ENCODE measurements around the gene EIPR1.
"Not testable (repeated sequence)": the region's sequence is repeated elsewhere in the genome, so short reads cannot be mapped to it uniquely, and the experiment has no call there.

EIPR1 gene

GRCh38 chr2:3192920-3193319 lies 184.7 kb downstream of the EIPR1 start:
- DNase-seq (ENCODE audit: low spot score) = no peak

- no peak for DNase-seq (ENCODE audit: low spot score)
These were observed 185.3 kb downstream of the EIPR1 start for GRCh38 chr2:3192281-3192818.

- no peak for DNase-seq (ENCODE audit: low spot score)
These were observed 187.7 kb downstream of the EIPR1 start for GRCh38 chr2:3189961-3190360.

- DNase-seq (ENCODE audit: low spot score) = peak; percentile 82
These were observed 188.5 kb downstream of the EIPR1 start for GRCh38 chr2:3189076-3189591.

- DNase-seq (ENCODE audit: low spot score) = no peak
These were observed 189.1 kb downstream of the EIPR1 start for GRCh38 chr2:3188405-3188946.

DNA sequence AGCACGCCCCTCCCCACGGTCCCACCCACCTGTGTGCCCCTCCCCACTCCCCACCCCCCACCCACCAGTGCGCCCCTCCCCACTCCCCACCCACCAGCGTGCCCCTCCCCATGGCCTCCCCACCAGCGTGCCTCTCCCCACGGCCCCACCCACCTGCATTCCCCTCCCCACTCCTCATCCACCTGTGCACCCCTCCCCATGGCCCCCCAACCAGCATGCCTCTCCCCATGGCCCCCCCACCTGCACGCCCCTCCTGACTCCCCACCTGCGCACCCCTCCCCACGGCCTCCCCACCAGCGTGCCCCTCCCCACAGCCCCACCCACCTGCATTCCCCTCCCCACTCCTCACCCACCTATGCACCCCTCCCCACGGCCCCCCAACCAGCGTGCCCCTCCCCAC lies 190.2 kb downstream of the EIPR1 start:
- DNase-seq (ENCODE audit: low spot score) = no peak

DNA sequence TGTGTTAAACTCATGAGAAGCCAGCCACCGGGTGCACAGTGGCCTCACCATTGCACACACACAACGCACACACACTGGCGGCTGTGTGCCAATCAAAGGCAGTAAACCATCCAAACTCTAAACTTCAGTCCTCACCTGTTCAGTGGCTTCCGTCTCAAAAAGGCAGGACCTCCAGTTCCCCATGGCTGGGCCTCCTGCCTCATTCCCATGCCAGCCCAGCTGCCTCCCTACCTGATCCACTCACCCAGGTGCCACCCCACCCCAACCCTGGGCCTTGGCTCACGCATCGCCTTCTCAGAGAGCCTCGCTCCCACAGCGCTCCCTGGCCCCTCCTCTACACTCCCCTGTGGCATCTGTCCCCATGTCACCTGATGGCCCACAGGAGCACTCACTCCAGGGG lies 190.9 kb downstream of the EIPR1 start:
- DNase-seq (ENCODE audit: low spot score) = no peak

DNA sequence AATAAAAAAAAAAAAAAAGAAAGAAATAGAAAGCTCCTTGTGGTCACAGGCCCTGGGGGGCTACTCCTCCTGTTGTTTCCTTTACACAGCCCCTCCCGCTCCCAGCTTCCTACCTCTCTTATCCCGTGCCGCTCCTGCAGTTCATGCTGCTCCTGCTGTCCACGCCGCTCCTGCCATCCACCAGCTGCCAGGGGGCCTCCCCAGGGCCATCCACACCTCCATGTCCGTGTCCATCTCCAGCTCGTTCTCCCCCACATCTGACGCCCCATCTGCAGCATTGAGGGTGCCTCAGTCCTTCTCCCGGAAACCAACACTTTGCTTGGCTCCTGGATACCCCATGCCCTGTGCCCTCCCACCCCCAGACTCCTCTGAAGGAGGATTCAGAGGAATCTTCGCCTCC lies 191.7 kb downstream of the EIPR1 start:
- DNase-seq (ENCODE audit: low spot score) = no peak

GRCh38 chr2:3185256-3185655 lies 192.4 kb downstream of the EIPR1 start:
- no peak for DNase-seq (ENCODE audit: low spot score)

- DNase-seq (ENCODE audit: low spot score) = no peak
These were observed 193.5 kb downstream of the EIPR1 start for GRCh38 chr2:3184167-3184566.

- no peak for DNase-seq (ENCODE audit: low spot score)
These were observed 193.9 kb downstream of the EIPR1 start for GRCh38 chr2:3183766-3184165.

- DNase-seq (ENCODE audit: low spot score) = no peak
These were observed 194.8 kb downstream of the EIPR1 start for GRCh38 chr2:3182848-3183247.

- no peak for DNase-seq (ENCODE audit: low spot score)
These were observed 196.1 kb downstream of the EIPR1 start for GRCh38 chr2:3181416-3182010.

DNA sequence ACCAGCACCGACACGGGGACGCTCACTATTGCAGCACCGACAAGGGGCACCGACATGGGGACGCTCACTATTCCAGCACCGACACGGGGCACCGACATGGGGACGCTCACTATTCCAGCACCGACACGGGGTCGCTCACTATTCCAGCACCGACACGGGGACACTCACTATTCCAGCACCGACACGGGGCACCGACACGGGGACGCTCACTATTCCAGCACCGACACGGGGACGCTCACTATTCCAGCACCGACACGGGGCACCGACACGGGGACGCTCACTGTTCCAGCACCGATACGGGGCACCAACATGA lies 196.8 kb downstream of the EIPR1 start:
- DNase-seq (ENCODE audit: low spot score) = not testable (repeated sequence)

DNA sequence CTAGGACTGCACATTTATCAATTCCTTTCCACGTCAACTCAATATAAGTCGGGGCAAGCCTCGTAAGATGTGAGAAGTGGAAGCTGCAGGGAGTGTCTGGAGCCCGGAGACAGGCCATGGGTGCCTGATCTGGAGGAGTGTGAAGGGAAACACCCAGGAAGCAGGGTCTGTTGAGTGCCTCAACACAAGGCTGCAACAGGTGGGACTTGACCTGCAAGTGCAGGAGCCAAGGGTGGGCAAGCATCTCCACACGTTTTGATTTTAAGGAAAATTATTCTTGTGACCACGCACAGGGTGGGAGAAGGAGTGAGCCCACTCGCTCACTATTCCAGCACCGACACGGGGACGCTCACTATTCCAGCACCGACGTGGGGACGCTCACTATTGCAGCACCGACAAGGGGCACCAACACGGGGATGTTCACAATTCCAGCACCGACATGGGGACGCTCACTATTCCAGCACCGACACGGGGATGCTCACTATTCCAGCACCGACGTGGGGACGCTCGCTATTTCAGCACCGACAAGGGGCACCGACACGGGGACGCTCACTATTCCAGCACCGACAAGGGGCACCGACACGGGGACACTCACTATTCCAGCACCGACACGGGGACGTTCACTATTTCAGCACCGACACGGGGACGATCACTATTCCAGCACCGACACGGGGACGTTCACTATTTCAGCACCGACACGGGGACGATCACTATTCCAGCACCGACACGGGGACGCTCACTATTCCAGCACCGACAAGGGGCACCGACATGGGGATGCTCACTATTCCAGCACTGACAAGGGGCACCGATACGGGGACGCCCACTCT lies 197.3 kb downstream of the EIPR1 start:
- no peak for DNase-seq (ENCODE audit: low spot score)

DNA sequence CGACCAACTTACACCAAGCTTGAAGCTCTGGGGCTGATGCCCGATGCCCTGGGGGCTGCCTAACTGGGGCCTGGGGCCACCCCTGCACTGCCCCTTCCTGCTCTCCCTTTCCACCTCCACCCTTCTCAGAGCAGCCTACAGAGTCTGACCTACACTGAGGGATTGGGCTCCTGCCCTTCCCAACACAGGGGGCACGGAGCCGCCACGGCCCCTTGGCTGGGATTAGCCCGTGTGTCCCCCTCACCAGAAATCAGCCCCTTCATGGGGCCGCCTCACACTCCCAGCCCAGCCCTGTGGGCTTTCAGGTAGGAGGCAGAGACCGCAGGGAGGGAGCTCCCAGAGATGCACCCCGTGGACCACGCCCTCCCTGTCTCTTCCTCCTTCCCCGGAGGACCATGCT lies 198.0 kb downstream of the EIPR1 start:
- no peak for DNase-seq (ENCODE audit: low spot score)

GRCh38 chr2:3179208-3179607 lies 198.4 kb downstream of the EIPR1 start:
- DNase-seq (ENCODE audit: low spot score) = no peak

DNA sequence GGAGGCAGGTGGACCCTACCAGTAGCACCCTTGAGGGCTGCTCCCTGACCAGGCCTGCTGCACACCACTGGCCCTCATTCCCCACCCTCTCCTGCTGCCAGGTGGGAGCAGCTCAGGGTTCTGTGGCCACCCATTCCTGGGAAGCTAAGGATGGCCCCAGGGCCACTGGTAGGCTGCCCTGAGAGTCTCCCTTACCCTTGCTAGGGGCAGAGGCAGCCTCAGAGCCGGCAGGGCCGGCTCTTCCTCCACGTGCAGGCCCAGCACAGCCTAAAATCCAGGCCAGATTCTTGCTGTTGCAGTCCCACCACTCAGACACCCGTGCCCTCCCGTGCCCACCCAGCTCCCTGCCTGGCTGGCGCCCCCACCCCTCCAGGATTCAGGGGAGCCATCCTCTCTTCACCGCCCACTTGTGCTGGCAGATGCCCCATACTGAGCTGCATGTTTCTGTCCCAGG lies 199.0 kb downstream of the EIPR1 start:
- no peak for DNase-seq (ENCODE audit: low spot score)

GRCh38 chr2:3177891-3178577 lies 199.6 kb downstream of the EIPR1 start:
- DNase-seq (ENCODE audit: low spot score) = peak; percentile 25

GRCh38 chr2:3176869-3177255 lies 200.8 kb downstream of the EIPR1 start:
- DNase-seq (ENCODE audit: low spot score) = no peak

GRCh38 chr2:3176071-3176868 lies 201.3 kb downstream of the EIPR1 start:
- DNase-seq (ENCODE audit: low spot score) = no peak

DNA sequence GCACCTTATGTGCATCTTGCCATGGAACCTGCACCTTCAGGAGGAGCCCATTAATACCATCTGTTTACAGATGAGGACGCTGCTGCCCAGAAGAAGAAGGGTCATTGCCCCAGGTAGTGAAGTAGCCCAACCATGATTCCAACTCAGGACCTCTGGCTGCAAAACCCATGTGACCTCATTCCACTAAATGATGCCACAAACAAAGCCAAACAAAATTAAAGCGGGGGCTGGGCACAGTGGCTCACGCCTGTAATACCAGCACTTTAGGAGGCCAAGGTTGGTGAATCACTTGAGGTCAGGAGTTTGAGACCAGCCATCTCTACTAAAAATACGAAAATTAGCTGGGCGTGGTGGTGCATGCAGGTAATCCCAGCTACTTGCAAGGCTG lies 202.1 kb downstream of the EIPR1 start:
- no peak for DNase-seq (ENCODE audit: low spot score)
